ENCODE data around the gene CCDC157.
"Not testable (repeated sequence)": the region's sequence is repeated elsewhere in the genome, so short reads cannot be mapped to it uniquely, and the experiment has no call there.

Gene CCDC157

GRCh38 chr22:30402028-30402765 is 45.4 kb downstream of the CCDC157 start:
- Histone ChIP-seq H3K27me3 (ENCODE audit: control insufficient read depth in 1 of 2, insufficient read depth in 2 of 2, low read length in 2 of 2) (no peaks in the 10 kb centered on the region), H3K36me3 (ENCODE audit: control insufficient read depth in 2 of 2, insufficient read depth in 2 of 2, low read length in 2 of 2) (peaks cover 3 to 6% of the 10 kb centered on the region in 2 donors), H3K9me3 (ENCODE audit: control insufficient read depth in 2 of 2, low read length in 2 of 2) (no peaks in the 10 kb centered on the region), H3K9ac (ENCODE audit: low read length in 2 of 2) (no peak overlapping the region), H3K27ac (ENCODE audit: low read length) (no peak overlapping the region), H3K4me1 (ENCODE audit: control insufficient read depth, insufficient read depth, low read length) (peaks cover 21% of the 10 kb centered on the region), H3K4me3 (ENCODE audit: low read length in 2 of 2) (no peak overlapping the region)

GRCh38 chr22:30402766-30403104 is 45.9 kb downstream of the CCDC157 start:
- not testable (repeated sequence) for H3K4me3 ChIP-seq (ENCODE audit: low read length in 2 of 2); H3K36me3 ChIP-seq (ENCODE audit: control insufficient read depth in 2 of 2, insufficient read depth in 2 of 2, low read length in 2 of 2); H3K9ac ChIP-seq (ENCODE audit: low read length in 2 of 2); H3K27ac ChIP-seq (ENCODE audit: low read length); H3K9me3 ChIP-seq (ENCODE audit: control insufficient read depth in 2 of 2, low read length in 2 of 2); H3K27me3 ChIP-seq (ENCODE audit: control insufficient read depth in 1 of 2, insufficient read depth in 2 of 2, low read length in 2 of 2)
- H3K4me1 ChIP-seq (ENCODE audit: control insufficient read depth, insufficient read depth, low read length), result peaks cover 16% of the 10 kb centered on the region

- Histone ChIP-seq H3K36me3 (ENCODE audit: control insufficient read depth in 2 of 2, insufficient read depth in 2 of 2, low read length in 2 of 2) (peaks cover 10 to 11% of the 10 kb centered on the region in 2 donors), H3K9ac (ENCODE audit: low read length in 2 of 2) (no peak overlapping the region), H3K9me3 (ENCODE audit: control insufficient read depth in 2 of 2, low read length in 2 of 2) (no peaks in the 10 kb centered on the region), H3K4me3 (ENCODE audit: low read length in 2 of 2) (no peak overlapping the region), H3K27me3 (ENCODE audit: control insufficient read depth in 1 of 2, insufficient read depth in 2 of 2, low read length in 2 of 2) (no peaks in the 10 kb centered on the region), H3K4me1 (ENCODE audit: control insufficient read depth, insufficient read depth, low read length) (peaks cover 6% of the 10 kb centered on the region), H3K27ac (ENCODE audit: low read length) (no peak overlapping the region)
Measured at GRCh38 chr22:30404307-30404706, 47.5 kb downstream of the CCDC157 start.

GRCh38 chr22:30405731-30406130 is 48.9 kb downstream of the CCDC157 start:
- H3K36me3 ChIP-seq (ENCODE audit: control insufficient read depth in 2 of 2, insufficient read depth in 2 of 2, low read length in 2 of 2), result peaks cover 10 to 14% of the 10 kb centered on the region in 2 donors
- H3K27ac ChIP-seq (ENCODE audit: low read length), result no peak overlapping the region
- no peaks in the 10 kb centered on the region for H3K9me3 ChIP-seq (ENCODE audit: control insufficient read depth in 2 of 2, low read length in 2 of 2)
- H3K4me1 ChIP-seq (ENCODE audit: control insufficient read depth, insufficient read depth, low read length), result peaks cover 3% of the 10 kb centered on the region
- no peak overlapping the region for H3K9ac ChIP-seq (ENCODE audit: low read length in 2 of 2)
- H3K4me3 ChIP-seq (ENCODE audit: low read length in 2 of 2), result no peak overlapping the region
- H3K27me3 ChIP-seq (ENCODE audit: control insufficient read depth in 1 of 2, insufficient read depth in 2 of 2, low read length in 2 of 2), result no peaks in the 10 kb centered on the region

- no peak overlapping the region for H3K9ac ChIP-seq (ENCODE audit: low read length in 2 of 2)
- peaks cover 10 to 14% of the 10 kb centered on the region in 2 donors for H3K36me3 ChIP-seq (ENCODE audit: control insufficient read depth in 2 of 2, insufficient read depth in 2 of 2, low read length in 2 of 2)
- H3K4me3 ChIP-seq (ENCODE audit: low read length in 2 of 2), result no peak overlapping the region
- no peaks in the 10 kb centered on the region for H3K27me3 ChIP-seq (ENCODE audit: control insufficient read depth in 1 of 2, insufficient read depth in 2 of 2, low read length in 2 of 2)
- H3K4me1 ChIP-seq (ENCODE audit: control insufficient read depth, insufficient read depth, low read length), result peaks cover 3% of the 10 kb centered on the region
- no peak overlapping the region for H3K27ac ChIP-seq (ENCODE audit: low read length)
- no peaks in the 10 kb centered on the region for H3K9me3 ChIP-seq (ENCODE audit: control insufficient read depth in 2 of 2, low read length in 2 of 2)
Measured at GRCh38 chr22:30406400-30406799, 49.6 kb downstream of the CCDC157 start.

- Histone ChIP-seq H3K4me1 (ENCODE audit: control insufficient read depth, insufficient read depth, low read length) (no peaks in the 10 kb centered on the region), H3K27ac (ENCODE audit: low read length) (no peak overlapping the region), H3K9me3 (ENCODE audit: control insufficient read depth in 2 of 2, low read length in 2 of 2) (no peaks in the 10 kb centered on the region), H3K27me3 (ENCODE audit: control insufficient read depth in 1 of 2, insufficient read depth in 2 of 2, low read length in 2 of 2) (no peaks in the 10 kb centered on the region), H3K36me3 (ENCODE audit: control insufficient read depth in 2 of 2, insufficient read depth in 2 of 2, low read length in 2 of 2) (peaks cover 10 to 17% of the 10 kb centered on the region in 2 donors), H3K4me3 (ENCODE audit: low read length in 2 of 2) (no peak overlapping the region), H3K9ac (ENCODE audit: low read length in 2 of 2) (no peak overlapping the region)
Measured at GRCh38 chr22:30408388-30409102, 51.7 kb downstream of the CCDC157 start.

GRCh38 chr22:30411780-30412179 is 55.0 kb downstream of the CCDC157 start:
- Histone ChIP-seq H3K4me1 (ENCODE audit: control insufficient read depth, insufficient read depth, low read length) (no peaks in the 10 kb centered on the region), H3K27me3 (ENCODE audit: control insufficient read depth in 1 of 2, insufficient read depth in 2 of 2, low read length in 2 of 2) (no peaks in the 10 kb centered on the region), H3K9ac (ENCODE audit: low read length in 2 of 2) (no peak overlapping the region), H3K36me3 (ENCODE audit: control insufficient read depth in 2 of 2, insufficient read depth in 2 of 2, low read length in 2 of 2) (peaks cover 23 to 33% of the 10 kb centered on the region in 2 donors), H3K27ac (ENCODE audit: low read length) (no peak overlapping the region), H3K4me3 (ENCODE audit: low read length in 2 of 2) (no peak overlapping the region), H3K9me3 (ENCODE audit: control insufficient read depth in 2 of 2, low read length in 2 of 2) (no peaks in the 10 kb centered on the region)

- peaks cover 26 to 38% of the 10 kb centered on the region in 2 donors for H3K36me3 ChIP-seq (ENCODE audit: control insufficient read depth in 2 of 2, insufficient read depth in 2 of 2, low read length in 2 of 2)
- H3K27ac ChIP-seq (ENCODE audit: low read length), result no peak overlapping the region
- H3K27me3 ChIP-seq (ENCODE audit: control insufficient read depth in 1 of 2, insufficient read depth in 2 of 2, low read length in 2 of 2), result no peaks in the 10 kb centered on the region
- no peaks in the 10 kb centered on the region for H3K4me1 ChIP-seq (ENCODE audit: control insufficient read depth, insufficient read depth, low read length)
- H3K4me3 ChIP-seq (ENCODE audit: low read length in 2 of 2), result no peak overlapping the region
- no peak overlapping the region for H3K9ac ChIP-seq (ENCODE audit: low read length in 2 of 2)
- H3K9me3 ChIP-seq (ENCODE audit: control insufficient read depth in 2 of 2, low read length in 2 of 2), result no peaks in the 10 kb centered on the region
Measured at GRCh38 chr22:30413001-30413400, 56.2 kb downstream of the CCDC157 start.

GRCh38 chr22:30413745-30414524 is 57.1 kb downstream of the CCDC157 start:
- H3K36me3 ChIP-seq (ENCODE audit: control insufficient read depth in 2 of 2, insufficient read depth in 2 of 2, low read length in 2 of 2), result peaks cover 31 to 42% of the 10 kb centered on the region in 2 donors
- no peak overlapping the region for H3K9ac ChIP-seq (ENCODE audit: low read length in 2 of 2)
- no peaks in the 10 kb centered on the region for H3K4me1 ChIP-seq (ENCODE audit: control insufficient read depth, insufficient read depth, low read length)
- no peak overlapping the region for H3K27ac ChIP-seq (ENCODE audit: low read length)
- no peak overlapping the region for H3K4me3 ChIP-seq (ENCODE audit: low read length in 2 of 2)
- no peaks in the 10 kb centered on the region for H3K9me3 ChIP-seq (ENCODE audit: control insufficient read depth in 2 of 2, low read length in 2 of 2)
- H3K27me3 ChIP-seq (ENCODE audit: control insufficient read depth in 1 of 2, insufficient read depth in 2 of 2, low read length in 2 of 2), result no peaks in the 10 kb centered on the region

- Histone ChIP-seq H3K27me3 (ENCODE audit: control insufficient read depth in 1 of 2, insufficient read depth in 2 of 2, low read length in 2 of 2) (no peaks in the 10 kb centered on the region), H3K9ac (ENCODE audit: low read length in 2 of 2) (no peak overlapping the region), H3K36me3 (ENCODE audit: control insufficient read depth in 2 of 2, insufficient read depth in 2 of 2, low read length in 2 of 2) (peaks cover 33 to 44% of the 10 kb centered on the region in 2 donors), H3K4me1 (ENCODE audit: control insufficient read depth, insufficient read depth, low read length) (no peaks in the 10 kb centered on the region), H3K4me3 (ENCODE audit: low read length in 2 of 2) (no peak overlapping the region), H3K9me3 (ENCODE audit: control insufficient read depth in 2 of 2, low read length in 2 of 2) (no peaks in the 10 kb centered on the region), H3K27ac (ENCODE audit: low read length) (no peak overlapping the region)
Measured at GRCh38 chr22:30414525-30415047, 57.8 kb downstream of the CCDC157 start.

Measured in stomach smooth muscle (tissue), 2 donors.